ENCODE measurements around the gene CLDN25. TPM values are rescaled to one million over a fixed set of nuclear protein-coding genes. Genes with fewer than 3 reads are reported as not detected.

Gene CLDN25
- total and polyA plus RNA-seq, 2 donors (not counting 3 experiments of a cell fraction or from before 2014, with no cell fraction given): not detected

- no peak for TF ChIP-seq CTCF (IDR thresholded peaks at IDR 0.05; ENCODE audit: extremely low read depth in 1 of 2, insufficient read depth in 1 of 2, low read depth in 1 of 2, low read length in 2 of 2)
- no peak for TF ChIP-seq JUN (IDR thresholded peaks at IDR 0.05; ENCODE audit: borderline replicate concordance, insufficient read depth, insufficient read length, low read depth)
- no peak for TF ChIP-seq GATA2 (IDR thresholded peaks at IDR 0.05; ENCODE audit: insufficient read depth, insufficient read length, low read depth, low read length)
- no peak for TF ChIP-seq MYC (IDR thresholded peaks at IDR 0.05; ENCODE audit: low read depth, low read length)
- no peak for TF ChIP-seq EZH2 (IDR thresholded peaks at IDR 0.05; ENCODE audit: borderline replicate concordance, low read depth, low read length, severe bottlenecking)
- TF ChIP-seq POLR2A (IDR thresholded peaks at IDR 0.05; ENCODE audit: low read depth, low read length): no peak
- TF ChIP-seq, protein P1, sequence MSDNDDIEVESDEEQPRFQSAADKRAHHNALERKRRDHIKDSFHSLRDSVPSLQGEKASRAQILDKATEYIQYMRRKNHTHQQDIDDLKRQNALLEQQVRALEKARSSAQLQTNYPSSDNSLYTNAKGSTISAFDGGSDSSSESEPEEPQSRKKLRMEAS (IDR thresholded peaks at IDR 0.05; ENCODE audit: insufficient read depth, insufficient read length): no peak
- TF ChIP-seq FOS (IDR thresholded peaks at IDR 0.05; ENCODE audit: borderline replicate concordance, insufficient read depth, low read length): no peak
- no peak for TF ChIP-seq POLR2AphosphoS5 (IDR thresholded peaks at IDR 0.05; ENCODE audit: insufficient read depth, low read depth, low read length)
- no peaks in the 10 kb centered on the region for H3K9me3 ChIP-seq (replicated peaks; ENCODE audit: control insufficient read depth, insufficient read depth, low read length)
- dilution Hi-C loops (cut with MboI; ENCODE audit: extremely low pct_ligation_motif_present, low sequenced_read_pairs) (no loop called here), intact Hi-C loops (cut with micrococcal nuclease) (loop anchor here (1.0 to 2.0 kb wide), 3 partner anchors 69 to 457 kb away; partner anchors contain the start of gene USP28)
- H3K36me3 ChIP-seq (ENCODE audit: control insufficient read depth in 2 of 2, extremely low read depth in 1 of 2, insufficient read depth in 2 of 2, low read length in 2 of 2): peaks cover 7 to 8% of the 10 kb centered on the region in 2 experiments
- no peaks in the 10 kb centered on the region for H4K20me1 ChIP-seq (replicated peaks; ENCODE audit: control insufficient read depth, extremely low read depth, insufficient read depth, low read length)
- ChIA-PET CTCF (interaction anchor here (0.8 to 4.4 kb wide), 10 partner anchors 9 to 457 kb away, joined by 3 to 80 read pairs (median 4); partner anchors contain the start of gene ZW10), POLR2A (no interaction called here)
- H3K4me2 ChIP-seq (ENCODE audit: insufficient read depth, low read length): no peak overlapping the region
- H3K79me2 ChIP-seq (ENCODE audit: control insufficient read depth, insufficient read depth, low read length): no peaks in the 10 kb centered on the region
- no peaks in the 10 kb centered on the region for H3K9me1 ChIP-seq (replicated peaks; ENCODE audit: control insufficient read depth, extremely low read depth, insufficient read depth, low read length)
- H3K4me3 ChIP-seq (replicated peaks in 1 of 3; ENCODE audit: insufficient read depth in 1 of 3, low read depth in 1 of 3, low read length in 3 of 3): no peak overlapping the region
- DNase-seq (ENCODE audit: low read depth, low spot score) (no peak), FAIRE-seq (no peak)
- no TSS peak for BruUV-seq (replicated peaks)
- no peak overlapping the region for H3K9ac ChIP-seq (replicated peaks; ENCODE audit: extremely low read depth, insufficient read depth, low read length)
- no peak overlapping the region for H3K27ac ChIP-seq (ENCODE audit: insufficient read depth, low read depth, low read length)
- H3K4me1 ChIP-seq (ENCODE audit: control insufficient read depth, extremely low read depth, insufficient read depth, low read length): no peaks in the 10 kb centered on the region
- no peaks in the 10 kb centered on the region for H3K27me3 ChIP-seq (ENCODE audit: control insufficient read depth in 2 of 2, insufficient read depth in 2 of 2, low read length in 2 of 2)
- no peak overlapping the region for H2AFZ ChIP-seq (ENCODE audit: low read depth, low read length)
These were observed 26.0 kb downstream of the CLDN25 start for GRCh38 chr11:113805640-113806039.

All from endothelial cell of umbilical vein (primary cell).